ENCODE measurements around the gene WDR70.

Gene WDR70

DNA sequence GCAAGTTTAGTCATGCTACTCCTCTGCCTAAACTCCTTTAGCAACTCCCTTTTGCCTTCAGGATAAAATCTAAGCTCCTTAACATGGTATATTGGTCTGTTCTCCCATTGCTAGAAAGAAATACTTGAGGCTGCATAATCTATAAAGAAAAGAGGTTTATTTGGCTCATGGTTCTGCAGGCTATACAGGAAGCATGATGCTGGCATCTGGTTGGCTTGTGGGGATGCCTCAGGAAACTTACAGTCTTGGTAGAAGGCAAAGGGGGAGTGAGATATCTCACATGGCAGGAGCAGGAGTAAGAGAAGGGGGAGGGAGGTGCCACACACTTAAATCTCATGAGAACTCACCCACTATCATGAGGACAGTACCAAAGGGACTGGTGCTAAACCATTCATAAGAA, 315.7 kb downstream of the WDR70 start:
- DNase-seq, result no peak

DNA sequence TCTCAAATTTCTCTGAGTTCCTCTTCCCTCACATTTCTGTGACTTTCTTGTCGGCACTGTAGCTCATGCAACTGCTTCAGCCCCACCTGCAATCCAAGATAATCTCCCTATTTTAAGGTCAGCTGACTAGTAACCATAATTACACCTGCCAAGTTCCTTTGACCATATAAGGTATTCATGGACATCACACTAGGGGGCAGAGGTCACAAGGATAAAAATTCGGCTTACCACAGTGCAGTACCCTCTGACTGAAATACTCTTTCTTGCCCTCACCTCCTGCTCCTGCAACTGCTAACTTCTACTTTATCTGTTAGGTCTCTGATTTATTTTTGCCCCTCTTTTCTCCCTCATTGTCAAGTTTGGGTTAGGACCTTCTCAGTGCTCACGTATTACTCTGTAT, 316.5 kb downstream of the WDR70 start:
- no peak for DNase-seq

DNA sequence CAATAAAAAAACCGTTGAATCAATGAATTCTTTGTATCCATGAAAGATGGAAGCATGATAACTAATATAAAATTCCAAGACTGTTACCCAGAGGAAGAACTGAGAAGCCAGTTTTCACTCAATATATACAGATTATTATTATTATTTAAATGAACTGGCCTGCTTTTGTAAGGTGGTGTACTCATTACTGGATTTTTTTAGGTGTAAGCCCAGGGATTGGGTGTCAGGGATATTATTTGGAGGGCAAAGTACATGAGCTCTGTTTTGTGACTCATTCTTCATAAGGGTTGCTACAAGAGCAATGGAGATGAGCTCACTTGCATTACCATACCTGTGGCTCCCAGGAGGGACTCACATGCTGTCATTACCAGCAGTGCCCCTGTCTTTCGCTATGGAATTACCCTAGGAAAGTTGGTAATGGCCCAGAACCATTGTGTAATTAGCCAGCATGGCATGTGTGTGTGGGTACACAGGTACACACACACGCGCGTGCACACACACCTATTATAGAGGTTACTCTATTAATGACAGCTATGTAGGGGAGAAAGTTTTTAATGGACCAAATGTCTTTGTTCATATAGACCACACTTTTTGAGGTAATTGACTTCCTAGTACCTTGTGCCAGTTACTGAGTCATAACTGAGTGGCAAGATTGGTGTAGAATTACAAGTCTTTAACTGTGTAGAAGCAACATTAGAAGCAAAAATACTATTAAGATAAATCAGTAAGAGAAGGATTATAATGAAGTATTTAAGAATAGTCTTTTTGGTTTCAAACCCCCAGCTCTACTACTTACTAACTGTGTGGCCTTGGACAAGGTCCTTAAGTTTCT, 317.3 kb downstream of the WDR70 start:
- no peak for DNase-seq

DNA sequence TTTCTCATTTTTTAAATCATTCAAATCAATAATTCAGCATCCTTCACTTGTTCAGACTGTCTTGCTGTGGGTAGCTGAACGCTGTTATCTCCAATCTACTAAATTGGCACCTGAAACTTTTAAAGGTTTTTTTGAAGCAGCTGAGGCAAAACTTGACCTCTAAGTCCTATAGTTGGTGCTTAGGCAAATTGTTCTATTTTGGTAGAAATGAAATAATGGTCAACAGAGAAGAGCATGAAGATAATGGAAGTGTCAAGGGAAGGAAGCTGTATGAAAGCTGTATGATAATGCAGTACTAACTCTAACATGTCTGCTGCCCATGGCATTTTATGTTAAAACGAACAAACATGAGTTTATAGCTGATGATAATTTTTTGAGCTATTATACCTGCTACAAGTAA, 322.8 kb downstream of the WDR70 start:
- no peak for DNase-seq

DNA sequence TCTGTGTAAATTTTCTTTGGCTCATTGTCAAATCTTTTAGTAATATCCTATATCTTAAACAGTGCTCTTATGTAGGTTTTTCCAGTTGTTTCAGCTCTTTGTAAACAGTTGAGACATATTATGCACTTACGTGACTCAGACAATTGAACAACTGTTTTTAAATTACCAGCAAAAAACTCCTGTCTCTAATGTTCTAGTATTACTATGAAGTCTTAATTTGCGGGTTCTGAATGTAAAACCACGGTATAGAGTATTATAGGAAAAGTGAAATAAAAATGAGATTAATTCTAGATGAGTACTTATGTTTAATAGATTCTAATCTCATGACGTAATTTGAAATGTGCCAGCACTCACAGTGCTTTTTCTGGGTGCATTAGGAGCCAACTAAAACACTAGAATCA, 324.7 kb downstream of the WDR70 start:
- no peak for DNase-seq

DNA sequence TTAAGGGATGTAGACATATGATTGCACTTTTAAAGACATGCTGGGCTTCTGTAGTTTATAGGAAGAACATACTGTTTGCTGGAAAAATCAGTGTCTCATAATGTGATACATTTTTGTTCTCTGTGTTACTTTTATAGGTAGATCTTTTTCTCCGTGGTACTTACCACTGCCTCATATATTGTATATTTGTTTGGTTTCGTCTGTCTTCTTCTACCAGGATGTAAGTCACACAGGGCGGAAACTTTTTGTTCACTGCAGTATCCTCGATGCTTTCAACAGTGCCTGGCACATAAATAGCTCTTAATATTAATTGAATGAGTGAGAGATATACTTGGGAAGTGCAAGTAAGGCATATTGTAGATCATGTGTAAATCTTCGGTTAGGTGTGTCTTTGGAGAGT, 325.3 kb downstream of the WDR70 start:
- DNase-seq, result no peak

DNA sequence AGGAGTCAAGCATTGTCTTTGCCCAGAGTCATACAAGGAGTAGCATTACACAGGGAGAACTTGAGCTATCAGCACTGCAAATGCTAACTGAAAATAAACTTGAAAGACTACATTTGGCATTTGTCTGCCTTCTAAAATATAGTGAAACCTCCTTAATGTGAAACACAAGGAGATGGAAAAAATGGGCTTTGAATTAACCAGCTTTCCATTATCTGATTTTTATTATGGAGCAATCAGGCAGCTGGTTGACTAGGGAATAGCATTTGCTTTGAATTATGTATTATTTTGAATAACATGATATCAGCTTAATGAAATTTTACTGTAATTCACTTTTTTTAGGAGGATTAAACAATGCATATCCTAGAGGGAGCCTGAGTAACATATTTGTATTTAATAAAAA, 329.9 kb downstream of the WDR70 start:
- DNase-seq, result no peak

DNA sequence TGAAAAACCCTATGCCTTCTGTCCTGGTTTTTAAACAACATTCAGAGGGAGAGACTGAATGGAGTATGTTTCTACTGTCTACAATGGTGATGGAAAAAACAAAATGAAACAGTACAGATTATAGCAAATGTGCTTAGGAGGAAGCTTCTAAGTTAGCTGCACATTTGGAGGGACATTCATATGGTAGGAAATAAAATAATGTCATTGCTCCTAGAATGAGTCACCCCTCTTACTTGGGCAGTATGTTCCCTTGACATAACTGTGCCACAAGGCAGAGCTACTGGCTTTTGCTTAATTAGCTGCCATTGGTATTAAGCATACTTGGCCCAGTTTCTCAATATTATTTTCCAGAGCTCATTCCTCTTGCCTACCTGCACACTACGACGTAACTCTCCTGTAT, 331.8 kb downstream of the WDR70 start:
- no peak for DNase-seq

DNA sequence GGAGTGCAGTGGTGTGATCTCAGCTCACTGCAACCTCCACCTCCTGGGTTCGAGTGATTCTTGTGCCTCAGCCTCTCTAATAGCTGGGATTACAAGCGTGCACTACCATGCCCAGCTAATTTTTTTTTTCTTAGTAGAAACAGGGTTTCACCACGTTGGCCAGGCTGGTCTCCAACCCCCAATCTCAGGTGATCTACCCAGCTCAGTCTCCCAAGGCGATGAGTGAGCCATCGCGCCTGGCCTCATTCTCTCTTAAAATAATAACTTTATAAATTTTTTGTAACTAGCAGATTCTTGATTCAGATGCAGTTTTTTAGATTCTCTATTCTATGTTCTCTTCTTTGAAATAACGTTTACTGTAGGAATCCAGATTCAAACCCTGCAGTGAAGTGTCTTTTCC, 333.6 kb downstream of the WDR70 start:
- DNase-seq, result no peak

DNA sequence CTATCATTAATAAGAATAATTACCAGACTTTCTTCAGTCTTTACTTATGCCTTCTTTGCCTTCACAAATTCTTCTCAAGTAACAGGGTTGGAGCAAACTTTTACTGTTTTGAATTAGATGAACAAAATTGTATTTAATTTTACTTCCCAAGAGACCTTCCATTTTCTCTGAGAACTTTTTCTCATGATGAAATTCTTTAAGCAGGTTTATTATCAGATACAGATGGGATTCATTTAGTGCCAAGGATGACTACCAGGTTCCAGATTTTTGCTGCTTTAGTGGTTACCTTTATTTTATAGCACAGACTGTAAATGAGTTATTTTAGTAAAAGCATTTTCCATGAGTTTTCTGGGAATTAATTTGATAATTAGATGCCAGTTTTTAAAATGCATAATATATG, 335.6 kb downstream of the WDR70 start:
- no peak for DNase-seq

DNA sequence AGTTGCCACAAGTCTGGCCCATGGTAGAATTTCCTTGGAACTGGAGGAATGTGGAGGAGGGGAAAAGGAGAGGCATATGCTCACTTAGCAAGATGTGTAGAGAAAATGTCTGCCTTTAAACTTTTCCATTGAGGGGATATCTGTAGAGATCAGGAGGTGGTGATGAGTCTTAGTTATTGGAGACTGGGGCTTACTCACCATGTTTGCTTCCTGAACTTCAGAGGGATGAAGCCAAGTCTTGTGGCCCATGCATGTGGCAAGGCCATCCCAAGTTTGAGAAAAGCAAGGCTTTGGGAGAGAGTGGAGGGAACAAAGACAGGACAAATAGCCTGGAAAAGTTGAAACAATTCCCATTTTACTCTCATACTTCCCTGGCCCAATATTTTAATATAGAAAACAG, 336.2 kb downstream of the WDR70 start:
- DNase-seq, result no peak

DNA sequence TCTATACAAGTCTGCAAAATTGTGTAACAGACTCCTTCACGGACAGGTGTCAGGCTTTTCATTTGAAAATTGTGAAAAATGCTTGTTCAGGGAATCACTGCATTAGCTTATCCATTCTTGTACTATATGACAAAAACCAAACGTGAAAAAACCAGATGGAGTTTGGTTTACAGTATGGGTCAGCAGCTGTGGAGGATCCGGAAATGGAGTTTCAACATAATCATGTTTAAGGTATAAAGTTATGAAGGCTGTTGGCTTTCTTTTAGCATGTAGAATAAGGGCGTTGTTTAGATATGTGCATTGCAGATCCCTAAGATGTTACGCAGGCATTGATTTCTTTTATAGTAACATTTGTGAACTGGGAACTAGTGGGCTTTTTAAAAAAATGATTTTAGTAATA, 336.9 kb downstream of the WDR70 start:
- DNase-seq, result no peak

DNA sequence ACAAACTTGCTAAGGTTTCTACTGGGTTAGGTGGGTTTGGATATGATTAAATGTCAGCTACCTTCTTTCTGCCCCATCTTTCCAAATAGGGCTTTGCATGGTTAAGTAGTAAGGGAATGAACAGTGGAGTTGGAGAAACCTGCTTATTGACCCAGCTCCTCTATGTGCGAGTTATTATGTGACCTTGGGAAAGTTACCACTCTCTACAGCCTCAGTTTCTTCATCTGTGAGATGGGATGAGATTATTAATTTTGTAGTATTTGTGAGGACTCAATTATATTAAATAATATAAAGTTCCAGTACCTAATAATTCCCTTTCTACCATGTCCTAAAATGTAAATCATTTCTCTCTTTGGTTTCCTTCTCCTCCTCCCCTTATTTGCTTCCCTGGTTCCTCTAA, 337.3 kb downstream of the WDR70 start:
- DNase-seq, result no peak

DNA sequence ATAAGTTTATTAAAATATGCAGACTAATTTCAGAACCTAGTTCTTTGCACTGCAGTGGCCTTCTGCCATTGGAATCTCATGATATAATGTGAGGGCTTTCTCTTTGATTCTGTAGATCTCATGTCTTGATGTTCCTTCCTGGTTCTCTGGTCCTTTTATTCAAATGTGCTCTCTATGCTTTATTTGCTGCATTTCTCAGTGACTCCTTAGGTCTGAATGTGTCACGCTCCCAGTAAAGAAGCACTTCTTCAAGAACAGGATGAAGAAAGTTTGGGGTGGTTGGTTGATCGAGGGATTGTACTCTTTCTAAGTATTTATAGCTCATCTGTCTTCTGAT, 338.1 kb downstream of the WDR70 start:
- no peak for DNase-seq

DNA sequence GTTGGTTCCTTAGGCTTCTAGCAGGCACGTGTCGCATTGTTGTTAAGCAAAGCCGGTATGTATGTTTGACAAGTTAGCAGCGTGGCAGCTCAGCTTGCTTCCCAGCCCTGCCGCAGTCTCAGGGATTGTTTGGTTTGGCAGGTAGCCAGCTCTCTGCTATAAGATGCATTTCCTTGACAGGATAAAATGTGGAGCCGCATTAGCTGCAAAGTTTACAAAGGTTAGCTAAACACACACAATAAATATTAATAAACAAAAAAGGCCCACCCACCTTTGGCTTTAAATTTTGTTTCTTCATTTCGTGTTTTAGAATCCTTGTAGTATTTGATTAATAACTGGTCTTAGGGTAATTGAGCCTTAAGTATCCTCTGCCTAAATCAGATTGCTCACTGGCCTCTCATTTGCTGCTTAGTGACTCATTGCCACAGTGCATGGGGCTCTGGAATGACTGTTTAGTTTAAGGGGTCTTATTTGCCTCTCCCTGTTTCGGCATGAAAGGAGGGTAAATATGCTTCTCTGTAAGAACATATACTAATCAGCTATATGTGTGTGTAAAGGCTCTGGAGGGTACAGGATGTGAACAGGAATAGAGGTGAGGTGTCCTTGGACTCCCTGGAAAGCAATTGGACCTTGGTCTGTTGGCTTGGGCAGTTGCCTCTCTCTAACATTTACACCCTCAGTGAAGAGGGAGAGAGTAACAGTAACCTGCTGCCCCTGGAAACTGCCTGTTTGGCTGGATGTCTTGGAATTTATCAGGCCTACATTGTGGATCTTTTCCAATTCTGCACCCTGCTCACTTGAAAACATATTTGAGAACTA, 338.7 kb downstream of the WDR70 start:
- DNase-seq, result no peak

DNA sequence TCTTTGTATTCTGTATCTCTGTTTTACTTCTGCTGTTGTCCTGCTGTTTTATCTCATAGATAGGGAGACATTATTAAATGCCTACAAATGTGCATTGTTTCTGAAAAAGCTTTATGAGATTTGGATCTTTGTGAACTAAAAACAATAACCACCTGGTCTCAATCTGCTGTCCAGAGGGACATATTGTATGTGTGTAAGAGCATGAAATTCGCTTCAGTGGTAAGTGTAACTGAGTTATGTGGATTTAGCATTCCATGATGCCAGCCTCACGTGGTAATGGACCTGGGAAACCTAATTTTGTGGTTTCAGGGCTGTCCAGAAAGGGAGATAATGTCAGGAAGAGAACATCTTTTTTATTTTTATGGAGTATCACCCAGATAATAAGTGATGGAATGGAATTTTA, 341.4 kb downstream of the WDR70 start:
- DNase-seq, result no peak

DNA sequence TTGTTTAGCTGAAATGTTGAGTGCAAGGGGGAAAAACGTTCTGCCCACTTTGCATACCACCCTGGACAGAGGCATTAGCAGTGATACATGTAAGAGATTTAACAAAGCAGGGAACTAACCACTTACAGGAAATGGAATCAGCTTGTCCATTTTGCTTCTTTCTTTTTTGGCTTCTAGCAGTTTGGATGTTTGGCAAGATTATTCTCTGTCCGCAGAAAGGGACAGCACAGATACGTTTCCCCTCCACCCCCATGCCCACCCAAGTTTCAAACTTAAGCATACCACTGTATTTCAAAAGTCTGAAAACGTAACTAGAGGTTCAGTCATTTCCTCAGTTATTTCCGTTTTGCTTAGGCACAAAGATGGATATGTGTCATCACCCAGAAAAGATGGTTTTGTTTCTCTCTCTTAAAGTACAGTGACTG, 342.3 kb downstream of the WDR70 start:
- DNase-seq, result no peak

DNA sequence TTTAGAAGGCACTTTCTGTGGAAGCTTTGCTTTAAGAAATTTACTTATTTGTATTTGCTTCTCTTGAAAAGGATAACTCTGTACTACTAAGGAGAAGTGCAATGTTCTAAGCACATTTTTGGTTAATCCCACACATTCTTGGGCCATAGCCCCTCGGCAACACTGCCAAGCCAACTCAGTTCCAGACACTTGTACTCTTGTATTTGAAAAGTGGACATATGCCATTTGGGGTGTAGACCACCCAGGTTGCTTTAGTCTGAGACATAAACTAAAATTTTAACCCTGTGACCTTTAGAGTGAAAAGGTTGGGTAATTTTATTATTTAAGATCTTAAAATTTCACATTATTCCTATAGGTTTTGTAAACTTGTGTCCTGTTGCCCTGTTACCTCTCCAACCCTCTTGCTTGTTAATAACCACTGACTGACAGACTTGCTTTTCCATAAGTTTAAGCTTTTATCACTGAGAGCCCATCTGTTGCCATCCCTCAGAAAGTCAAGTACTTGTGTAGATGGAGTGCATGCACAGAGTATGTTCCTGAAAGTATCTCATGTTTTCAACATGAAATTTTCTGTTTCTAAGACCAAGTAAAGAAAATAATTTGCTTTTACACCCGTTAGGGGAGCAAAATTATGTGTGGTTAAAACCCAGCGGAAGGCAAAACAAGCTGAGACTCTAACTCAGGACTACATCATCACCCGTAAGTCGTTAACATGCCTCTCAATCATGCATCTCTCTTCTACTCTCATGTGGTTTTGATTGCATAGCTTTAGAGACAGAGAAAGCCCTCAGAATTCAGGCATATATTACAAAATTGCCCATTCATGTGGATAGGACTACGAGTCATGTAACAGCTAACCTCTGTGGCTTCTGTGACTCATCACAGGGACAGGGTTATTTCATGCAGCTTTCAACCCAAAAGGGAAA, 343.4 kb downstream of the WDR70 start:
- DNase-seq, result no peak

DNA sequence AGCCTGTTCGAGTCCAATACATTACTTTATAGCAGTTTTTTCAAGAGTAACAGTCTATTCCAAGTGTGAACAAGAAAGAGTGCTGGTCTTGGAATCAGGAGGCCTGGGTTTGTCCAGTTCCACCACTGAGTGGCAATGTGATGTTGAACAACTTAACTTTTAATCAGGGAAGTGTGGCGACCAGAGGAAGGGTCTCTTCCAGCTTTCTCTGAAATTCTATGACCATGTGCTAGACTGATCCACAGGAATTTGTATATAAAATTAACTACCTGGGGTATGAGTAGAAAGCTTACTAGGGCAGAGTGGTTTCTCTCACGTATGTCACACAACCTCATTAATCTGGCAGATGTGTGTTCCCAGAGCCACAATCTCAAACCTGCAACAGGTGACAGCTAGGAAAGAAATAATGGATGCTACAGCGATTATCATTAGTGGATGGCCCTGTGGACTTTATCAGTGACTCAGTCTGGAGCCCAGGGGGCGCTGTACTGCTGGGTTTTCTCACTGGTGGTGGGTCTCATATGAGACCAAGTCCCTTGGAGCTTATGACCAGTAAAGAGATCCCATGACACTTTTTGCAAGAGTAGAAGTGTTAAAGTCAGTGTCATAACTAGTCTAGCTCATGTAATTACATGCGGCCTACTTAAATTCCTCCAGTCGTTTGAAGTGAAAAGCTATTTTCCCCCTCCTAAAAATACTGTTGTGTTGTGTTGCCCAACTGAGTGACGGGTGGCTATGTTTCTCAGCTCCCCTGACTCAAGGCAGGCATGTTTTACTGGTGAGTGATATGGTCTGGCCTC, 344.2 kb downstream of the WDR70 start:
- no peak for DNase-seq

DNA sequence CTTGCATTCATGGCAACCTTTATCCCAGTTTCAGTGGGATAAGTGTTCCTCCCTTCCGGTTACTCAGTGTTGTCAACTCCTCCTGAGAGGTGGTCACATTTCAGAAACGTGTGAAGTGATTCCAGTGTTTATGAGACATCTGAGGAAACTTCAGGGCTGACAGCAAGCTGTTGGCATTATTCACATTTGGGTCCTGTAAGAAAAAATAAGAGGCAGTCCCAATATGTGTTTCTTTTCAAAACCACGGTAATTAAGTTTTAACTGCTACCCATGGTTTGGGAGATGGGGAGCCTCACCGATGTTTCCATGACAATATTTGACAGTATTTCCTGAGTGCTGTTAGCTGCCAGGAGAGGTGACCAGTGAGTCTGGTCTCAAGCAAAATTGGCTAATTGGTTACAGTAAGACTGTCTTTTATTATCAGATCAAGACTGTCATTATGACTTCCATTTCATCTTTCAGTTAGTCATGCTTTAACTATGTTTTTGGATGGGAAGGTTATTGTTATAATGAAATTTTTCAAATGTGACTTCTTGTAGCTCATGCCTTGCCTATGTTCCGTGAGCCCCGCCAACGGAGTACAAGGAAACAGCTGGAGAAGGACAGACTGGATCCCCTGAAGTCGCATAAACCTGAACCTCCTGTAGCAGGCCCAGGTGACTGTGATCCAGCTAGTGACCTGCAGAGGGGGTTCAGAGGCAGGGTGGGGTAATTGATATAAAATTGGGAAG, 345.4 kb downstream of the WDR70 start:
- no peak for DNase-seq

DNA sequence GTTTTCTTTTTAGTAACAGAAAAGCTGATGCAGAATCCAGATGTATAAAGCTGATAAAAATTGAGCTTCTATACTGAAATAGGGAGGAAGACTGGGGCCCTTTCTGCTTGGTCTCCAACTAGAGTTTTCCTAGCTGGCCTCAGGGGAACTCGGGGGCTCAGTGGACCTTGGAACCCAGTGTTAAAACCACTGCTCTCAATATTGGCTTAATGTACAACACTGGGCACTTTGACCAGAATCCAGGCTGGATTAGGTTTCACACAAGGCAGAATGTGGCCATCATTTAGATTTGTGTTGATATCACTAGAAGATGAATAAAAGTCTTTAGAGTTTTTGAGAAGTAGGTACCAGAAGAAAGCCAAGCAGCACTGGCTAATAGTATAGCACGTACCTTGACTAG, 346.1 kb downstream of the WDR70 start:
- DNase-seq, result no peak

DNA sequence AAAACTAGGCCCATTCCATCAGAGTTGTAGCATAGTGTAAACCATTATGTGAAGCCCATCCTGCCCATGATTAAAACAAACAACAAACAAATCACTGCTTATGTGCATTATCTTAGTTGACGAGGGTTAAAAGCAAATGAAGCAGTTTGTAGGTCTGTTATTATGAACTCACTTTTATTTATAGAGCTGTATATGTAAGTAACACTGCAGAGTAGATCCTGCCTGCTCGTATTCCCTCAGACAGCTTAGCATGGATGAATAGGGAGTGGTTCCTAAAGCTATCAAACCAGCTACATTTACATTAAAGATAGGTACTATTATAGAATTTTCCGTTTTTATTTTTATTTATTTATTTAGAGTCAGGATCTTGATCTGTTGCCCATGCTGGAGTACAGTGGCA, 348.1 kb downstream of the WDR70 start:
- no peak for DNase-seq
